Panc1 (cell line): ENCODE data around the gene SPECC1. TPM values are rescaled to one million over a fixed set of nuclear protein-coding genes. Genes with fewer than 3 reads are reported as not detected.

ENCODE experiments used
- ATAC-seq: fragments of 200-7000 bp; cut with Tn5 transposase; 2 replicates; pipeline ENCODE4 v1.9.1; 2020; ENCODE audit warnings: mild to moderate bottlenecking, moderate library complexity
- BruUV-seq: library from RNA; stranded (reverse); fragments of 400-500 nt; replicated peaks from 2 replicates; lab custom pipeline; 2021; lab: Mats Ljungman, UMichigan
- CTCF ChIA-PET: fragments of 300-600 bp; sonication (Branson Sonifier 250); formaldehyde crosslinking; loops from one replicate; lab custom pipeline; 2022; ENCODE audit warnings: antibody characterized with exemption; lab: Charles Lee
- POLR2A ChIA-PET: fragments of 300-600 bp; sonication (Branson Sonifier 250); formaldehyde crosslinking; loops from one replicate; lab custom pipeline; 2022; ENCODE audit warnings: antibody characterized with exemption; lab: Charles Lee
- DNase-seq: peaks from one replicate; pipeline ENCODE4 v3.0.0-alpha.2; 2010; ENCODE audit warnings: low read depth, low spot score
- H3K27ac ChIP-seq: 2 replicates; pipeline ENCODE4 v1.5.1; 2011; ENCODE audit warnings: mild to moderate bottlenecking, low read length, inconsistent platforms
- H3K27me3 ChIP-seq: fragments of 200-500 bp; sonication (Bioruptor generic); 2 replicates; pipeline ENCODE4 v1.6.0; 2014; ENCODE audit warnings: low read length, inconsistent platforms; ENCODE audit not compliant: control insufficient read depth, insufficient read depth
- H3K36me3 ChIP-seq: fragments of 200-500 bp; sonication (Bioruptor generic); 2 replicates; pipeline ENCODE4 v1.5.1; 2014; ENCODE audit warnings: inconsistent platforms, mild to moderate bottlenecking, low read length, moderate library complexity; ENCODE audit not compliant: control insufficient read depth, insufficient read depth
- H3K4me1 ChIP-seq: 2 replicates; pipeline ENCODE4 v1.5.1; 2011; ENCODE audit warnings: inconsistent platforms, mild to moderate bottlenecking, low read length, moderate library complexity; ENCODE audit not compliant: control insufficient read depth, insufficient read depth
- H3K4me3 ChIP-seq, 2 experiments: 2 replicates each; pipeline ENCODE4 v1.5.1; 2011 to 2012; ENCODE audit warnings: low read depth in 2 of 2, low read length in 2 of 2, mild to moderate bottlenecking in 2 of 2, inconsistent platforms in 1 of 2, moderate library complexity in 1 of 2
- H3K9me3 ChIP-seq: fragments of 200-500 bp; sonication (Bioruptor generic); 2 replicates; pipeline ENCODE4 v1.5.1; 2014; ENCODE audit warnings: low read depth, mild to moderate bottlenecking, inconsistent platforms, low read length, moderate library complexity; ENCODE audit not compliant: control insufficient read depth, insufficient read depth
- POLR2AphosphoS5 ChIP-seq: IDR thresholded peaks from 2 replicates; pipeline ENCODE4 v1.6.1; 2012; ENCODE audit warnings: mild to moderate bottlenecking, low read depth, low read length, moderate library complexity
- REST ChIP-seq, 2 experiments: IDR thresholded peaks; 2 replicates each; pipeline ENCODE4 v1.6.1; 2011 to 2012; ENCODE audit warnings: low read depth in 2 of 2, control low read depth in 1 of 2, low read length in 1 of 2, mild to moderate bottlenecking in 1 of 2, moderate library complexity in 1 of 2; ENCODE audit not compliant: insufficient read depth in 1 of 2
- SIN3A ChIP-seq: IDR thresholded peaks from 2 replicates; pipeline ENCODE4 v1.6.1; 2012; ENCODE audit warnings: low read depth, mild to moderate bottlenecking, low read length, moderate library complexity, borderline replicate concordance; ENCODE audit not compliant: insufficient read depth
- TCF7L2 ChIP-seq: IDR thresholded peaks from 2 replicates; pipeline ENCODE4 v1.6.1; 2011; ENCODE audit warnings: mild to moderate bottlenecking, low read depth, low read length, inconsistent platforms
- in situ Hi-C: cut with HindIII; loops from 2 replicates; pipeline ENCODE4 v1.10.0; 2016; ENCODE audit warnings: low sequenced_read_pairs, low pct_unique_long_range_greater_than_20kb
- intact Hi-C: fragments of 100-400 bp; cut with micrococcal nuclease; formaldehyde crosslinking; loops from one replicate; pipeline ENCODE4 v1.10.0; 2022; ENCODE audit not compliant: unreplicated experiment
- total RNA-seq: library from RNA; stranded (reverse); gene quantifications from one replicate; pipeline ENCODE4 v1.2.1, GENCODE V29; 2021; ENCODE audit not compliant: unreplicated experiment
- TF ChIP-seq, protein P1 (sequence below): fragments of 450-650 bp; IDR thresholded peaks from 2 replicates; pipeline ENCODE4 v1.5.1; 2017; ENCODE audit warnings: mild to moderate bottlenecking

The SPECC1 gene
- total RNA-seq, 1 experiment from 2014 or later: 80.8 TPM

GRCh38 chr17:20216154-20216815, 207.1 kb downstream of the SPECC1 start:
- in situ Hi-C loops (no loop called here), intact Hi-C loops (no loop called here)
- Histone ChIP-seq H3K27ac (no peak overlapping the region), H3K9me3 (no peaks in the 10 kb centered on the region), H3K27me3 (no peaks in the 10 kb centered on the region), H3K4me3 (no peak overlapping the region), H3K4me1 (no peaks in the 10 kb centered on the region), H3K36me3 (no peaks in the 10 kb centered on the region)
- ATAC-seq: no peak
- CTCF ChIA-PET: no interaction called here
- POLR2A ChIA-PET: no interaction called here
- TF ChIP-seq, protein P1, sequence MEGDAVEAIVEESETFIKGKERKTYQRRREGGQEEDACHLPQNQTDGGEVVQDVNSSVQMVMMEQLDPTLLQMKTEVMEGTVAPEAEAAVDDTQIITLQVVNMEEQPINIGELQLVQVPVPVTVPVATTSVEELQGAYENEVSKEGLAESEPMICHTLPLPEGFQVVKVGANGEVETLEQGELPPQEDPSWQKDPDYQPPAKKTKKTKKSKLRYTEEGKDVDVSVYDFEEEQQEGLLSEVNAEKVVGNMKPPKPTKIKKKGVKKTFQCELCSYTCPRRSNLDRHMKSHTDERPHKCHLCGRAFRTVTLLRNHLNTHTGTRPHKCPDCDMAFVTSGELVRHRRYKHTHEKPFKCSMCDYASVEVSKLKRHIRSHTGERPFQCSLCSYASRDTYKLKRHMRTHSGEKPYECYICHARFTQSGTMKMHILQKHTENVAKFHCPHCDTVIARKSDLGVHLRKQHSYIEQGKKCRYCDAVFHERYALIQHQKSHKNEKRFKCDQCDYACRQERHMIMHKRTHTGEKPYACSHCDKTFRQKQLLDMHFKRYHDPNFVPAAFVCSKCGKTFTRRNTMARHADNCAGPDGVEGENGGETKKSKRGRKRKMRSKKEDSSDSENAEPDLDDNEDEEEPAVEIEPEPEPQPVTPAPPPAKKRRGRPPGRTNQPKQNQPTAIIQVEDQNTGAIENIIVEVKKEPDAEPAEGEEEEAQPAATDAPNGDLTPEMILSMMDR: no peak
- TF ChIP-seq TCF7L2 (no peak), REST (IDR thresholded peaks at IDR 0.05; ENCODE audit: insufficient read depth in 1 of 2, low read depth in 2 of 2, low read length in 1 of 2) (no peak), SIN3A (no peak), POLR2AphosphoS5 (no peak)
- BruUV-seq: no TSS peak
- no peak for DNase-seq

- no peak for DNase-seq
- in situ Hi-C loops: no loop called here
- intact Hi-C loops: no loop called here
- no peaks in the 10 kb centered on the region for H3K9me3 ChIP-seq
- BruUV-seq: no TSS peak
- ATAC-seq: no peak
- TF ChIP-seq, protein P1: no peak
- no peak for TF ChIP-seq POLR2AphosphoS5
- TF ChIP-seq SIN3A: no peak
- no peak for TF ChIP-seq REST (IDR thresholded peaks at IDR 0.05; ENCODE audit: insufficient read depth in 1 of 2, low read depth in 2 of 2, low read length in 1 of 2)
- TF ChIP-seq TCF7L2: no peak
- ChIA-PET POLR2A (no interaction called here), CTCF (no interaction called here)
- H3K36me3 ChIP-seq: no peaks in the 10 kb centered on the region
- no peaks in the 10 kb centered on the region for H3K27me3 ChIP-seq
- H3K4me1 ChIP-seq: no peaks in the 10 kb centered on the region
- H3K4me3 ChIP-seq: no peak overlapping the region
- H3K27ac ChIP-seq: no peak overlapping the region
These were observed 207.7 kb downstream of the SPECC1 start for GRCh38 chr17:20216853-20217252.
